Liver (tissue), 9 donors: Measurements from ENCODE around the gene GAD2. TPM values are rescaled to one million over a fixed set of nuclear protein-coding genes. Genes with fewer than 3 reads are reported as not detected.

ENCODE experiments used
- DNase-seq: peaks from one replicate; pipeline ENCODE4 v3.0.0-alpha.2; 2017; ENCODE audit warnings: low spot score
- H3K27ac ChIP-seq, 2 donors: one replicate each; pipeline ENCODE4 v1.7.0; 2013; ENCODE audit warnings: inconsistent platforms in 2 of 2, low read length in 2 of 2, control low read depth in 1 of 2, low read depth in 1 of 2, mild to moderate bottlenecking in 1 of 2
- H3K27me3 ChIP-seq, 4 donors: one replicate each; pipeline versions ENCODE4 v1.6.1 to v1.7.0; 2013; ENCODE audit warnings: low read length in 3 of 4, inconsistent platforms in 1 of 4, mild to moderate bottlenecking in 1 of 4, moderate library complexity in 1 of 4; ENCODE audit not compliant: control insufficient read depth in 4 of 4, insufficient read depth in 4 of 4
- H3K36me3 ChIP-seq, 4 donors: one replicate each; pipeline versions ENCODE4 v1.6.1 to v1.7.0; 2013; ENCODE audit warnings: low read length in 3 of 4, mild to moderate bottlenecking in 3 of 4, low read depth in 1 of 4, moderate library complexity in 1 of 4; ENCODE audit not compliant: control insufficient read depth in 4 of 4, insufficient read depth in 3 of 4
- H3K4me1 ChIP-seq, 4 donors: one replicate each; pipeline versions ENCODE4 v1.6.1 to v1.7.0; 2013; ENCODE audit warnings: low read length in 3 of 4, mild to moderate bottlenecking in 3 of 4, moderate library complexity in 1 of 4; ENCODE audit not compliant: control insufficient read depth in 4 of 4, insufficient read depth in 4 of 4
- H3K4me3 ChIP-seq, 3 donors: one replicate each; pipeline versions ENCODE4 v1.6.1 to v1.7.0; 2013; ENCODE audit warnings: low read length in 3 of 3, control low read depth in 1 of 3, low read depth in 1 of 3, mild to moderate bottlenecking in 1 of 3
- H3K9ac ChIP-seq, 2 donors: one replicate each; pipeline ENCODE4 v1.7.0; 2013; ENCODE audit warnings: low read length in 2 of 2, mild to moderate bottlenecking in 2 of 2, moderate library complexity in 2 of 2, control low read depth in 1 of 2, low read depth in 1 of 2
- H3K9me3 ChIP-seq, 4 donors: one replicate each; pipeline versions ENCODE4 v1.6.1 to v1.7.0; 2013; ENCODE audit warnings: low read length in 3 of 4; ENCODE audit not compliant: control insufficient read depth in 4 of 4
- EGR1 ChIP-seq, 2 donors: IDR thresholded peaks; 2 replicates each; pipeline ENCODE4 v1.6.1; 2016 to 2018; ENCODE audit warnings: antibody characterized with exemption in 2 of 2, low read depth in 2 of 2
- FOXA1 ChIP-seq: IDR thresholded peaks from 2 replicates; pipeline ENCODE4 v1.6.1; 2016; ENCODE audit warnings: antibody characterized with exemption
- GABPA ChIP-seq, 2 donors: IDR thresholded peaks in 1 of 2; conservative IDR thresholded peaks in 1 of 2; 2 replicates each; pipeline ENCODE4 v1.6.1; 2016; ENCODE audit warnings: antibody characterized with exemption in 2 of 2, mild to moderate bottlenecking in 1 of 2, moderate library complexity in 1 of 2
- HNF4A ChIP-seq, 2 donors: conservative IDR thresholded peaks; 2 replicates each; pipeline ENCODE4 v1.6.1; 2016; ENCODE audit warnings: antibody characterized with exemption in 2 of 2, mild to moderate bottlenecking in 2 of 2
- HNF4G ChIP-seq: IDR thresholded peaks from 2 replicates; pipeline ENCODE4 v1.6.1; 2016; ENCODE audit warnings: antibody characterized with exemption
- JUND ChIP-seq, 2 donors: IDR thresholded peaks; 2 replicates each; pipeline ENCODE4 v1.6.1; 2016; ENCODE audit warnings: antibody characterized with exemption in 2 of 2
- NR2F2 ChIP-seq: IDR thresholded peaks from 2 replicates; pipeline ENCODE4 v1.6.1; 2016; ENCODE audit warnings: antibody characterized with exemption
- RAD21 ChIP-seq, 2 donors: IDR thresholded peaks; 2 replicates each; pipeline ENCODE4 v1.6.1; 2016; ENCODE audit warnings: antibody characterized with exemption in 2 of 2, mild to moderate bottlenecking in 2 of 2
- REST ChIP-seq: IDR thresholded peaks from 2 replicates; pipeline ENCODE4 v1.6.1; 2016; ENCODE audit warnings: antibody characterized with exemption, mild to moderate bottlenecking
- RXRA ChIP-seq, 2 donors: IDR thresholded peaks; 2 replicates each; pipeline ENCODE4 v1.6.1; 2017 to 2018; ENCODE audit warnings: antibody characterized with exemption in 2 of 2, mild to moderate bottlenecking in 1 of 2
- SP1 ChIP-seq: IDR thresholded peaks from 2 replicates; pipeline ENCODE4 v1.6.1; 2018; ENCODE audit warnings: antibody characterized with exemption, mild to moderate bottlenecking
- TAF1 ChIP-seq: conservative IDR thresholded peaks from 2 replicates; pipeline ENCODE4 v1.6.1; 2016; ENCODE audit warnings: antibody characterized with exemption, mild to moderate bottlenecking
- ZBTB33 ChIP-seq: IDR thresholded peaks from 2 replicates; pipeline ENCODE4 v1.6.1; 2016; ENCODE audit warnings: antibody characterized with exemption
- WGBS: extraction: QIAGEN DNeasy Blood & Tissue Kit; methylation state at CpG from one replicate; pipeline ENCODE4 v1.1.7; 2013; 5-methylcytosine and 5-hydroxymethylcytosine counted together
- polyA plus RNA-seq, 2 donors: library from polyadenylated mRNA; stranded (reverse) in 1 of 2; unstranded in 1 of 2; fragments of 200-250 nt in 1 of 2; fragments of >200 nt in 1 of 2; fragmentation: Nextera tagmentation in 1 of 2; extraction: Ambion mirVana in 1 of 2; gene quantifications; one replicate each; pipeline versions ENCODE4 v1.2.1 to v1.2.3, GENCODE V29; 2013 to 2015
- total RNA-seq, 2 donors: library from RNA; depleted of rRNA; stranded (reverse); fragments of >200 nt; gene quantifications; one replicate each; pipeline ENCODE4 v1.2.3, GENCODE V29; 2014
- TF ChIP-seq, protein P1 (sequence below): IDR thresholded peaks from 2 replicates; pipeline ENCODE4 v1.6.1; 2016; ENCODE audit warnings: antibody characterized with exemption
- TF ChIP-seq, protein P2 (sequence below): fragments of 150-350 bp; IDR thresholded peaks from 2 replicates; pipeline ENCODE4 v1.5.1; 2017; ENCODE audit warnings: improper control_type of control experiment, low read depth, low read length; ENCODE audit not compliant: missing input control
- TF ChIP-seq, protein P3 (sequence below): IDR thresholded peaks from 2 replicates; pipeline ENCODE4 v1.6.1; 2016; ENCODE audit warnings: antibody characterized with exemption
- donor health status: healthy.
- donor health status: healthy.
- donor health status: healthy.
- donor health status: healthy.
- donor health status: healthy.

The GAD2 gene
- total and polyA plus RNA-seq, 4 donors: not detected

- Histone ChIP-seq H3K27me3 (peaks cover 0 to 12% (median 2%) of the 10 kb centered on the region in 4 donors), H3K27ac (no peak overlapping the region), H3K4me3 (no peak overlapping the region), H3K9me3 (no peaks in the 10 kb centered on the region), H3K4me1 (no peaks in the 10 kb centered on the region), H3K36me3 (no peaks in the 10 kb centered on the region), H3K9ac (no peak overlapping the region)
- WGBS: 81% methylated on average over 5 of the region's 5 CpGs
- TF ChIP-seq RAD21 (IDR thresholded peaks at IDR 0.05) (no peak), HNF4G (no peak), GABPA (IDR thresholded peaks at IDR 0.05 in 1 of 2, conservative IDR thresholded peaks at IDR 0.05 in 1 of 2) (no peak), SP1 (no peak), REST (no peak), FOXA1 (no peak), EGR1 (IDR thresholded peaks at IDR 0.05; ENCODE audit: low read depth in 2 of 2) (no peak), NR2F2 (no peak), TAF1 (no peak), RXRA (IDR thresholded peaks at IDR 0.05) (no peak), JUND (IDR thresholded peaks at IDR 0.05) (no peak)
- TF ChIP-seq, protein P1, sequence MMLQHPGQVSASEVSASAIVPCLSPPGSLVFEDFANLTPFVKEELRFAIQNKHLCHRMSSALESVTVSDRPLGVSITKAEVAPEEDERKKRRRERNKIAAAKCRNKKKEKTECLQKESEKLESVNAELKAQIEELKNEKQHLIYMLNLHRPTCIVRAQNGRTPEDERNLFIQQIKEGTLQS: no peak
- TF ChIP-seq, protein P2, sequence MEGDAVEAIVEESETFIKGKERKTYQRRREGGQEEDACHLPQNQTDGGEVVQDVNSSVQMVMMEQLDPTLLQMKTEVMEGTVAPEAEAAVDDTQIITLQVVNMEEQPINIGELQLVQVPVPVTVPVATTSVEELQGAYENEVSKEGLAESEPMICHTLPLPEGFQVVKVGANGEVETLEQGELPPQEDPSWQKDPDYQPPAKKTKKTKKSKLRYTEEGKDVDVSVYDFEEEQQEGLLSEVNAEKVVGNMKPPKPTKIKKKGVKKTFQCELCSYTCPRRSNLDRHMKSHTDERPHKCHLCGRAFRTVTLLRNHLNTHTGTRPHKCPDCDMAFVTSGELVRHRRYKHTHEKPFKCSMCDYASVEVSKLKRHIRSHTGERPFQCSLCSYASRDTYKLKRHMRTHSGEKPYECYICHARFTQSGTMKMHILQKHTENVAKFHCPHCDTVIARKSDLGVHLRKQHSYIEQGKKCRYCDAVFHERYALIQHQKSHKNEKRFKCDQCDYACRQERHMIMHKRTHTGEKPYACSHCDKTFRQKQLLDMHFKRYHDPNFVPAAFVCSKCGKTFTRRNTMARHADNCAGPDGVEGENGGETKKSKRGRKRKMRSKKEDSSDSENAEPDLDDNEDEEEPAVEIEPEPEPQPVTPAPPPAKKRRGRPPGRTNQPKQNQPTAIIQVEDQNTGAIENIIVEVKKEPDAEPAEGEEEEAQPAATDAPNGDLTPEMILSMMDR: no peak
- TF ChIP-seq, protein P3, sequence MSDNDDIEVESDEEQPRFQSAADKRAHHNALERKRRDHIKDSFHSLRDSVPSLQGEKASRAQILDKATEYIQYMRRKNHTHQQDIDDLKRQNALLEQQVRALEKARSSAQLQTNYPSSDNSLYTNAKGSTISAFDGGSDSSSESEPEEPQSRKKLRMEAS: no peak
- DNase-seq: no peak
Observed at GRCh38 chr10:26232174-26232573, 15.6 kb downstream of the GAD2 start.

DNA sequence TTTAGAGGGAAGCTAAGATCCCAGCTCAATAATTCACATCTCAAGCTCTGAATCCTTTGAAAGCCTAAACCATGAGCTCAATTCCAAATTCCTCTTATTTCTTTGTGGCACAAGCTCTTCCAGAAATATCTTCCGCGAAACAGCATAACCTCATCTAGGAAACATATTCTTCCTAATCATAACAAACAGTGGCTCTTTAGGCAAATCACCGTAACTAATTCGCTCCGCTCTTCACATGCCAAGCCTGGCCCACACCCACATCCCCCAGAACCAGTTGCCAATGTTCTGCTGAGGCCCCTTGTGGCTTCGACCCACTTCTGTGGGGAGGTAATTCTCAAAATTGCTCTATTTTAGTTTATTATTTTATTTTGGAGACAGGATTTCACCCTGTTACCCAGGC lies 19.2 kb downstream of the GAD2 start:
- H3K27ac ChIP-seq: no peak overlapping the region
- 93% methylated on average over 6 of the region's 6 CpGs for WGBS
- no peak for DNase-seq
- no peaks in the 10 kb centered on the region for H3K36me3 ChIP-seq
- no peaks in the 10 kb centered on the region for H3K4me1 ChIP-seq
- H3K4me3 ChIP-seq: no peak overlapping the region
- H3K9me3 ChIP-seq: no peaks in the 10 kb centered on the region
- H3K27me3 ChIP-seq: peaks cover 0 to 4% (median 0%) of the 10 kb centered on the region in 4 donors
- no peak overlapping the region for H3K9ac ChIP-seq
- TF ChIP-seq REST (no peak), HNF4A (conservative IDR thresholded peaks at IDR 0.05) (no peak), JUND (IDR thresholded peaks at IDR 0.05) (no peak), SP1 (no peak), ZBTB33 (no peak), TAF1 (no peak), RXRA (IDR thresholded peaks at IDR 0.05) (no peak), FOXA1 (no peak), NR2F2 (no peak), RAD21 (IDR thresholded peaks at IDR 0.05) (no peak), EGR1 (IDR thresholded peaks at IDR 0.05; ENCODE audit: low read depth in 2 of 2) (no peak)
- TF ChIP-seq, protein P2: no peak
- TF ChIP-seq, protein P1: no peak
- TF ChIP-seq, protein P3: no peak
